HL-60 (cell line): ENCODE results near the gene ZMIZ1.

ENCODE experiments used
- CTCF ChIP-seq: IDR thresholded peaks from one replicate; pipeline ENCODE4 v1.5.1; 2011; ENCODE audit warnings: low read length, control low read depth, inconsistent platforms; ENCODE audit not compliant: insufficient read depth
- GABPA ChIP-seq: IDR thresholded peaks from 2 replicates; pipeline ENCODE4 v1.6.1; 2012; ENCODE audit warnings: low read depth
- POLR2AphosphoS5 ChIP-seq: IDR thresholded peaks from 2 replicates; pipeline ENCODE4 v1.6.1; 2012; ENCODE audit warnings: low read depth
- REST ChIP-seq: IDR thresholded peaks from 2 replicates; pipeline ENCODE4 v1.6.1; 2012; ENCODE audit warnings: low read depth; ENCODE audit not compliant: insufficient replicate concordance
- SPI1 ChIP-seq: IDR thresholded peaks from 2 replicates; pipeline ENCODE4 v1.6.1; 2012; ENCODE audit warnings: low read depth, mild to moderate bottlenecking, borderline replicate concordance

- no peak for TF ChIP-seq CTCF
- TF ChIP-seq REST: no peak
- TF ChIP-seq POLR2AphosphoS5: no peak
- TF ChIP-seq GABPA: no peak
- TF ChIP-seq SPI1: no peak
Measured at GRCh38 chr10:79259834-79260233, 191.1 kb downstream of the ZMIZ1 start.
